B cell (primary cell): ENCODE results near the gene NSUN7. TPM values are rescaled to one million over a fixed set of nuclear protein-coding genes. Genes with fewer than 3 reads are reported as not detected.
A peak's percentile ranks its signal among the peaks of the same experiment; 100 is the strongest.

Source experiments
- ATAC-seq: fragments of 200-7000 bp; cut with Tn5 transposase; one replicate; pipeline ENCODE4 v1.10.0; 2021; ENCODE audit warnings: low read depth, mild to moderate bottlenecking, moderate number of reproducible peaks, moderate library complexity
- CTCF ChIA-PET: fragments of 350-600 bp; sonication (Branson Sonifier 250); formaldehyde crosslinking; loops from one replicate; lab custom pipeline; 2021; ENCODE audit warnings: antibody characterized with exemption, inconsistent platforms; lab: Charles Lee
- POLR2A ChIA-PET: fragments of 350-600 bp; sonication (Branson Sonifier 250); formaldehyde crosslinking; loops from one replicate; lab custom pipeline; 2021; ENCODE audit warnings: antibody characterized with exemption; lab: Charles Lee
- DNase-seq: peaks from one replicate; pipeline ENCODE4 v3.0.0; 2013
- H2AFZ ChIP-seq: 2 replicates; pipeline ENCODE4 v1.6.1; 2012; ENCODE audit warnings: mild to moderate bottlenecking, low read depth, low read length; ENCODE audit not compliant: insufficient read depth, poor library complexity, severe bottlenecking
- H3K27ac ChIP-seq, 2 donors: 1 replicate in 1 of 2; 2 replicates in 1 of 2; pipeline ENCODE4 v1.5.1; 2012 to 2013; ENCODE audit warnings: low read length in 2 of 2, mild to moderate bottlenecking in 2 of 2, moderate library complexity in 1 of 2
- H3K27me3 ChIP-seq, 4 experiments: fragments of 200-600 bp in 1 of 4; sonication (generic) in 1 of 4; replicated peaks in 1 of 4; 1 replicate in 2 of 4; 2 replicates in 2 of 4; pipeline versions ENCODE4 v1.6.1 to v1.7.0; 2013 to 2016; ENCODE audit warnings: low read length in 3 of 4, mild to moderate bottlenecking in 2 of 4, mixed read lengths in 1 of 4, moderate library complexity in 1 of 4; ENCODE audit not compliant: insufficient read depth in 4 of 4, control insufficient read depth in 3 of 4; ENCODE audit errors: control extremely low read depth in 1 of 4
- H3K36me3 ChIP-seq, 2 experiments: replicated peaks in 1 of 2; 1 replicate in 1 of 2; 2 replicates in 1 of 2; pipeline versions ENCODE4 v1.6.1 to v1.7.1; 2013; ENCODE audit warnings: low read length in 1 of 2; ENCODE audit not compliant: insufficient read depth in 2 of 2, control insufficient read depth in 1 of 2; ENCODE audit errors: control extremely low read depth in 1 of 2, extremely low read depth in 1 of 2
- H3K4me1 ChIP-seq, 2 donors: fragments of 200-600 bp in 1 of 2; sonication (generic) in 1 of 2; 1 replicate in 1 of 2; 2 replicates in 1 of 2; pipeline versions ENCODE4 v1.5.1 to v1.6.1; 2013 to 2017; ENCODE audit warnings: low read length in 2 of 2; ENCODE audit not compliant: control insufficient read depth in 2 of 2, insufficient read depth in 2 of 2
- H3K4me2 ChIP-seq: replicated peaks from 2 replicates; pipeline ENCODE3; 2012; ENCODE audit warnings: mild to moderate bottlenecking, low read depth, low read length; ENCODE audit not compliant: poor library complexity, severe bottlenecking
- H3K4me3 ChIP-seq, 5 experiments: fragments of 200-600 bp in 1 of 5; sonication (generic) in 1 of 5; 1 replicate in 3 of 5; 2 replicates in 2 of 5; pipeline versions ENCODE4 v1.5.1 to v1.7.0; 2011 to 2016; ENCODE audit warnings: low read length in 4 of 5, mild to moderate bottlenecking in 4 of 5, low read depth in 2 of 5, control low read depth in 1 of 5, moderate library complexity in 1 of 5; ENCODE audit not compliant: insufficient read depth in 1 of 5; ENCODE audit errors: control extremely low read depth in 1 of 5, extremely low read depth in 1 of 5
- H3K79me2 ChIP-seq: fragments of 200-600 bp; sonication (generic); one replicate; pipeline ENCODE4 v1.6.0; 2016; ENCODE audit warnings: low read length; ENCODE audit not compliant: control insufficient read depth, insufficient read depth
- H3K9ac ChIP-seq: fragments of 200-600 bp; sonication (generic); 2 replicates; pipeline ENCODE4 v1.6.1; 2017; ENCODE audit warnings: mild to moderate bottlenecking, low read length, moderate library complexity
- H3K9me3 ChIP-seq, 3 donors: one replicate each; pipeline versions ENCODE4 v1.6.1 to v1.7.1; 2013; ENCODE audit warnings: low read length in 2 of 3; ENCODE audit not compliant: control insufficient read depth in 2 of 3, insufficient read depth in 1 of 3; ENCODE audit errors: control extremely low read depth in 1 of 3
- H4K20me1 ChIP-seq: 2 replicates; pipeline ENCODE4 v1.6.0; 2012; ENCODE audit warnings: mild to moderate bottlenecking, low read length; ENCODE audit not compliant: insufficient read depth, control insufficient read depth, poor library complexity, severe bottlenecking
- H3K27ac Mint-ChIP-seq: one replicate; pipeline ENCODE4 v1.8.0; 2021; ENCODE audit warnings: mixed read lengths
- H3K27me3 Mint-ChIP-seq: one replicate; pipeline ENCODE4 v1.8.0; 2021; ENCODE audit warnings: mixed read lengths
- H3K4me1 Mint-ChIP-seq: one replicate; pipeline ENCODE4 v1.8.0; 2021; ENCODE audit warnings: mixed read lengths
- H3K4me3 Mint-ChIP-seq: one replicate; pipeline ENCODE4 v1.8.0; 2021; ENCODE audit warnings: mixed read lengths
- H3K9me3 Mint-ChIP-seq: one replicate; pipeline ENCODE4 v1.8.0; 2022; ENCODE audit warnings: mixed read lengths; ENCODE audit not compliant: insufficient read depth
- CTCF ChIP-seq: fragments of 200-600 bp; IDR thresholded peaks from one replicate; pipeline ENCODE4 v1.8.0; 2022; ENCODE audit warnings: antibody characterized with exemption, mild to moderate bottlenecking
- EZH2 ChIP-seq: IDR thresholded peaks from 2 replicates; pipeline ENCODE4 v1.6.1; 2012; ENCODE audit warnings: borderline replicate concordance, low read depth, mild to moderate bottlenecking, moderate library complexity, low read length; ENCODE audit not compliant: insufficient read depth, poor library complexity, severe bottlenecking
- WGBS: methylation state at CpG from one replicate; pipeline ENCODE4 v1.1.5; 2013; ENCODE audit warnings: missing lambda C conversion rate; ENCODE audit not compliant: insufficient coverage; 5-methylcytosine and 5-hydroxymethylcytosine counted together
- intact Hi-C: fragments of 100-400 bp; cut with micrococcal nuclease; formaldehyde crosslinking; loops from one replicate; pipeline ENCODE4 v1.10.0; 2022
- polyA plus RNA-seq: library from polyadenylated mRNA; depleted of rRNA; stranded (reverse); fragments of >200 nt; gene quantifications from 2 replicates; pipeline ENCODE4 v1.2.3, GENCODE V29; 2012
- total RNA-seq, 2 donors: library from RNA; stranded (reverse); fragments of 120-200 nt in 1 of 2; gene quantifications; 1 replicate in 1 of 2; 2 replicates in 1 of 2; pipeline versions ENCODE4 v1.2.3 to v1.2.4, GENCODE V29; 2013 to 2022

Gene NSUN7
- total and polyA plus RNA-seq, 2 donors (not counting 1 experiment from before 2014, with no cell fraction given), result 0.75 to 29.8 TPM

DNA sequence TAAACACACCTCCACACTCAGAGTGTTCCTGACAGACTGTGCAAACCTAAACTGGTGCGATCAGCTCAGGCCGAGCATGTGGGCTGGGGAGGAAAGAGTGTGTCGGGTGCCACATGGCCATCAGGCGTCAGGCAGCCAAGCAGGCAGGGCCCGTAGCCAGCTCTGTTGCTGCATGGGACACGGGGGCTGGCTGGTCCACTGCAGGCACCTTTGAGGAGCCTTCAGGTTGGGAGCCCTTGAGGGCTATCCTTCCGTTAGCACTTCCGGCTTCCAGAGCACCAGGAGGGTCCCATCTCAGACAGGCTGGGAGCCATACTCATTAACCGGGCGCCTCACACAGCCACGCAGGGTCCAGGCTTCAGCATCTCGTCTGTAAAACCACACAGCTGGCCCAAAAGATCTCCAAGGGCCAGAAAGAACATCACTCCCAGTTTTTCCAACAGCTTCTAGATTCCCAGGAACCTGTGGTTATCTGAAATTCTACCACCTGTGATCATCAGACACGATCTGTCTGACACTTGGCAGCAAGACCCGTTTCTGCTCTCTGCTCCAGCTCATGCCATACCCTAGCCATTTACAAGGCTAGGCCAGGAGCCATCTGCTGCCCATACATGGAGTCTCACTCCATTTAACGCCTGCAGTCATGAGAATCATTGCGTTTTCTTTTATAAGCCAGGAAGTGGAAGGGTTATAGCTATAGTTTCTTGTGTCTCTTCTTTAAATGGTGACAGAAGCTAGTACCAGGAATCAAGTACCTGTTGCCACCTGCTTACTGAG, 87.5 kb downstream of the NSUN7 start:
- POLR2A ChIA-PET, result interaction anchor here (0.6 kb wide), 1 partner anchor 24 kb away, joined by 3 read pairs; no protein-coding TSS in a partner anchor

More for the DNA sequence above, 87.5 kb downstream of the NSUN7 start:
- ATAC-seq (no peak), DNase-seq (no peak)
- WGBS, result 96% methylated on average over 14 of the region's 16 CpGs
- peak overlapping the region; percentile 66 for H3K27ac Mint-ChIP-seq
- Histone ChIP-seq H3K79me2 (no peaks in the 10 kb centered on the region), H2AFZ (no peak overlapping the region), H3K4me1 (peaks cover 21 to 33% of the 10 kb centered on the region in 2 donors), H3K27ac (no peak overlapping the region), H3K36me3 (no peaks in the 10 kb centered on the region), H3K9ac (no peak overlapping the region), H3K9me3 (no peaks in the 10 kb centered on the region), H3K27me3 (no peaks in the 10 kb centered on the region), H3K4me2 (no peak overlapping the region), H4K20me1 (no peaks in the 10 kb centered on the region), H3K4me3 (no peak overlapping the region)
- H3K4me1 Mint-ChIP-seq, result peaks cover 33% of the 10 kb centered on the region
- no peak overlapping the region for H3K4me3 Mint-ChIP-seq
- H3K27me3 Mint-ChIP-seq, result peaks cover 4% of the 10 kb centered on the region
- CTCF ChIA-PET, result interaction anchor here (1.9 to 2.8 kb wide), 2 partner anchors 8 to 12 kb away, joined by 4 to 9 read pairs; no protein-coding TSS in a partner anchor
- H3K9me3 Mint-ChIP-seq, result no peaks in the 10 kb centered on the region
- intact Hi-C loops, result no loop called here
- TF ChIP-seq EZH2 (no peak), CTCF (no peak)
